HepG2 (cell line): ENCODE results near the gene TNS1. TPM values are rescaled to one million over a fixed set of nuclear protein-coding genes. Genes with fewer than 3 reads are reported as not detected.

Experiments used
- ATF7 ChIP-seq, 2 experiments: fragments of 450-650 bp in 1 of 2; sonication (generic) in 1 of 2; formaldehyde crosslinking in 1 of 2; IDR thresholded peaks; 2 replicates each; pipeline versions ENCODE4 v1.4.0 to v1.6.1; 2016 to 2020; ENCODE audit warnings: antibody characterized with exemption in 1 of 2, mild to moderate bottlenecking in 1 of 2, missing genetic modification reagents in 1 of 2
- BRF2 ChIP-seq: sonication (generic); formaldehyde crosslinking; IDR thresholded peaks from 2 replicates; pipeline ENCODE4 v1.8.1; 2022; ENCODE audit warnings: mild to moderate bottlenecking, missing genetic modification reagents
- DBP ChIP-seq: sonication (generic); formaldehyde crosslinking; IDR thresholded peaks from 2 replicates; pipeline ENCODE4 v1.4.0; 2020; ENCODE audit warnings: missing genetic modification reagents; ENCODE audit errors: not compliant biosample characterization
- FOXA3 ChIP-seq: IDR thresholded peaks from 2 replicates; pipeline ENCODE4 v1.6.1; 2016; ENCODE audit warnings: missing genetic modification reagents, missing compliant biosample characterization
- HBP1 ChIP-seq: IDR thresholded peaks from 2 replicates; pipeline ENCODE4 v1.6.1; 2016; ENCODE audit warnings: low read depth, control low read depth
- HNF4A ChIP-seq: sonication (generic); formaldehyde crosslinking; IDR thresholded peaks from 2 replicates; pipeline ENCODE4 v1.4.0; 2020; ENCODE audit warnings: missing genetic modification reagents
- HNRNPLL ChIP-seq: fragments of 200-400 bp; formaldehyde crosslinking; IDR thresholded peaks from 2 replicates; pipeline ENCODE4 v1.6.1; 2017; ENCODE audit warnings: mild to moderate bottlenecking, low read depth, low read length; ENCODE audit not compliant: poor library complexity, severe bottlenecking
- HOXA9 ChIP-seq: sonication (generic); formaldehyde crosslinking; IDR thresholded peaks from 2 replicates; pipeline ENCODE4 v1.8.1; 2022; ENCODE audit warnings: missing genetic modification reagents, mild to moderate bottlenecking, moderate library complexity, borderline replicate concordance
- IKZF1 ChIP-seq: fragments of 450-650 bp; IDR thresholded peaks from 2 replicates; pipeline ENCODE4 v1.7.1; 2016
- KAT7 ChIP-seq: IDR thresholded peaks from 2 replicates; pipeline ENCODE4 v1.6.1; 2018; ENCODE audit warnings: borderline replicate concordance, missing compliant biosample characterization
- MATR3 ChIP-seq: sonication (generic); formaldehyde crosslinking; IDR thresholded peaks from 2 replicates; pipeline ENCODE4 v1.4.0; 2020; ENCODE audit warnings: missing genetic modification reagents
- MZF1 ChIP-seq: sonication (generic); formaldehyde crosslinking; IDR thresholded peaks from 2 replicates; pipeline ENCODE4 v1.8.1; 2023; ENCODE audit warnings: mild to moderate bottlenecking, missing genetic modification reagents, borderline replicate concordance
- NFE2L1 ChIP-seq: sonication (generic); formaldehyde crosslinking; IDR thresholded peaks from 2 replicates; pipeline ENCODE4 v1.4.0; 2020; ENCODE audit warnings: missing genetic modification reagents, mild to moderate bottlenecking, borderline replicate concordance
- NR2F2 ChIP-seq: IDR thresholded peaks from 2 replicates; pipeline ENCODE4 v1.6.1; 2012; ENCODE audit warnings: low read depth, inconsistent platforms, borderline replicate concordance
- ONECUT2 ChIP-seq: sonication (generic); formaldehyde crosslinking; IDR thresholded peaks from 2 replicates; pipeline ENCODE4 v1.4.0; 2020; ENCODE audit warnings: missing genetic modification reagents
- PBX3 ChIP-seq: sonication (generic); formaldehyde crosslinking; IDR thresholded peaks from 2 replicates; pipeline ENCODE4 v1.8.1; 2023; ENCODE audit warnings: missing genetic modification reagents, inconsistent platforms, borderline replicate concordance
- PHF8 ChIP-seq: sonication (generic); formaldehyde crosslinking; IDR thresholded peaks from 2 replicates; pipeline ENCODE4 v1.5.0; 2020; ENCODE audit warnings: missing genetic modification reagents
- PRMT3 ChIP-seq: sonication (generic); formaldehyde crosslinking; IDR thresholded peaks from 2 replicates; pipeline ENCODE4 v1.8.1; 2022; ENCODE audit warnings: low read depth, mild to moderate bottlenecking, moderate library complexity, missing genetic modification reagents, borderline replicate concordance
- RXRB ChIP-seq: IDR thresholded peaks from 2 replicates; pipeline ENCODE4 v1.6.1; 2016; ENCODE audit warnings: borderline replicate concordance, missing genetic modification reagents, missing compliant biosample characterization
- SATB2 ChIP-seq: sonication (generic); formaldehyde crosslinking; IDR thresholded peaks from 2 replicates; pipeline ENCODE4 v1.5.0; 2020; ENCODE audit warnings: missing genetic modification reagents
- TBL1XR1 ChIP-seq: fragments of 150-350 bp; IDR thresholded peaks from 2 replicates; pipeline ENCODE4 v1.6.1; 2014; ENCODE audit warnings: borderline replicate concordance, low read length; ENCODE audit not compliant: partially characterized antibody
- TBX3 ChIP-seq: fragments of 450-650 bp; IDR thresholded peaks from 2 replicates; pipeline ENCODE4 v1.6.1; 2017; ENCODE audit warnings: antibody characterized with exemption, mild to moderate bottlenecking, inconsistent platforms, borderline replicate concordance
- ZBTB21 ChIP-seq: sonication (generic); formaldehyde crosslinking; IDR thresholded peaks from 2 replicates; pipeline ENCODE4 v1.4.0; 2020; ENCODE audit warnings: missing genetic modification reagents
- ZC3H4 ChIP-seq: sonication (generic); formaldehyde crosslinking; IDR thresholded peaks from 2 replicates; pipeline ENCODE4 v1.4.0; 2020; ENCODE audit warnings: missing genetic modification reagents, borderline replicate concordance
- ZMYM3 ChIP-seq: sonication (generic); formaldehyde crosslinking; IDR thresholded peaks from 2 replicates; pipeline ENCODE4 v1.5.1; 2020; ENCODE audit warnings: mild to moderate bottlenecking, missing genetic modification reagents
- ZNF430 ChIP-seq: sonication (generic); formaldehyde crosslinking; IDR thresholded peaks from 2 replicates; pipeline ENCODE4 v1.9.0; 2021; ENCODE audit warnings: mild to moderate bottlenecking, missing genetic modification reagents
- ZNF616 ChIP-seq: sonication (generic); formaldehyde crosslinking; IDR thresholded peaks from 2 replicates; pipeline ENCODE4 v1.5.0; 2020; ENCODE audit warnings: low read depth, mild to moderate bottlenecking, missing genetic modification reagents
- polyA plus RNA-seq, 8 experiments: library from polyadenylated mRNA; depleted of rRNA in 3 of 8; stranded (reverse) in 7 of 8; unstranded in 1 of 8; fragments of >200 nt; fragmentation: Illumina TruSeq in 4 of 8; extraction: Trizol in 4 of 8; gene quantifications; 2 replicates each; pipeline versions ENCODE4 v1.2.1 to v1.2.3, GENCODE V29; 2011 to 2016; ENCODE audit warnings: low read depth in 4 of 8, missing spikeins in 1 of 8, mixed read lengths in 1 of 8; ENCODE audit not compliant: insufficient read depth in 1 of 8
- total RNA-seq, 5 experiments: library from RNA; depleted of rRNA; stranded (reverse); fragments of >200 nt; fragmentation: Illumina TruSeq; extraction: Trizol; gene quantifications; 2 replicates each; pipeline ENCODE4 v1.2.3, GENCODE V29; 2016; ENCODE audit warnings: low read depth in 1 of 5

TNS1 gene
- total and polyA plus RNA-seq, 2 of the 13 experiments (the other 11 are each of a cell fraction or from before 2014, with no cell fraction given): 1.9 to 118 TPM

- TF ChIP-seq PBX3 (CRISPR knock-in tag): no peak
- TF ChIP-seq PRMT3: no peak
- TF ChIP-seq TBL1XR1: no peak
- no peak for TF ChIP-seq ATF7 (IDR thresholded peaks at IDR 0.05)
- no peak for TF ChIP-seq ATF7 (CRISPR knock-in tag; IDR thresholded peaks at IDR 0.05)
- peak; percentile 89 for TF ChIP-seq RXRB (CRISPR knock-in tag)
- TF ChIP-seq ONECUT2 (CRISPR knock-in tag): no peak
- TF ChIP-seq NR2F2: peak; percentile 54; the same call in 1 of the 2 replicates
- TF ChIP-seq ZBTB21 (CRISPR knock-in tag): no peak
- no peak for TF ChIP-seq PHF8 (CRISPR knock-in tag)
- no peak for TF ChIP-seq SATB2
- no peak for TF ChIP-seq BRF2
- TF ChIP-seq HBP1 (CRISPR knock-in tag): no peak
- no peak for TF ChIP-seq DBP
- peak; percentile 97 for TF ChIP-seq ZMYM3 (CRISPR knock-in tag)
- no peak for TF ChIP-seq KAT7
- no peak for TF ChIP-seq MZF1 (CRISPR knock-in tag)
- TF ChIP-seq IKZF1: no peak
- TF ChIP-seq ZNF616: no peak
- no peak for TF ChIP-seq ZC3H4 (CRISPR knock-in tag)
- TF ChIP-seq HNF4A: no peak
- TF ChIP-seq NFE2L1 (CRISPR knock-in tag): no peak
- no peak for TF ChIP-seq HNRNPLL
- no peak for TF ChIP-seq TBX3
- TF ChIP-seq ZNF430 (CRISPR knock-in tag): no peak
- no peak for TF ChIP-seq MATR3 (CRISPR knock-in tag)
- no peak for TF ChIP-seq FOXA3
- TF ChIP-seq HOXA9 (CRISPR knock-in tag): no peak
Measured at GRCh38 chr2:217792626-217793527, 209.9 kb downstream of the TNS1 start (continued).
